GM18511 (cell line): ENCODE measurements around the gene GREB1.

Experiments used
- ATAC-seq: cut with Tn5 transposase; IDR thresholded peaks from one replicate; pipeline ENCODE4 v1.9.1; 2021; ENCODE audit warnings: mild to moderate bottlenecking, moderate library complexity; ENCODE audit not compliant: unreplicated experiment

The GREB1 gene

GRCh38 chr2:11558214-11558886 is 24.5 kb downstream of the GREB1 start:
- ATAC-seq = no peak

- ATAC-seq = no peak
Measured at GRCh38 chr2:11559066-11559785, 25.4 kb downstream of the GREB1 start.

GRCh38 chr2:11559786-11560155 is 25.9 kb downstream of the GREB1 start:
- ATAC-seq = no peak

GRCh38 chr2:11560806-11561205 is 27.0 kb downstream of the GREB1 start:
- ATAC-seq = no peak

GRCh38 chr2:11562011-11562410 is 28.2 kb downstream of the GREB1 start:
- no peak for ATAC-seq

GRCh38 chr2:11562476-11562875 is 28.6 kb downstream of the GREB1 start:
- no peak for ATAC-seq

GRCh38 chr2:11563784-11564666 is 30.2 kb downstream of the GREB1 start:
- ATAC-seq = no peak

- no peak for ATAC-seq
Measured at GRCh38 chr2:11564816-11565567, 31.1 kb downstream of the GREB1 start.

GRCh38 chr2:11566383-11566782 is 32.5 kb downstream of the GREB1 start:
- ATAC-seq = no peak

GRCh38 chr2:11567631-11568031 is 33.8 kb downstream of the GREB1 start:
- ATAC-seq = no peak

GRCh38 chr2:11568436-11568835 is 34.6 kb downstream of the GREB1 start:
- ATAC-seq = no peak

GRCh38 chr2:11569636-11570035 is 35.8 kb downstream of the GREB1 start:
- ATAC-seq = no peak

- ATAC-seq = no peak
Measured at GRCh38 chr2:11571170-11571569, 37.3 kb downstream of the GREB1 start.

GRCh38 chr2:11572996-11573395 is 39.2 kb downstream of the GREB1 start:
- ATAC-seq = no peak

GRCh38 chr2:11573418-11574175 is 39.8 kb downstream of the GREB1 start:
- no peak for ATAC-seq

- ATAC-seq = no peak
Measured at GRCh38 chr2:11574176-11575046, 40.6 kb downstream of the GREB1 start.

GRCh38 chr2:11576398-11576797 is 42.6 kb downstream of the GREB1 start:
- ATAC-seq = no peak

GRCh38 chr2:11577101-11577883 is 43.4 kb downstream of the GREB1 start:
- no peak for ATAC-seq
